Neural progenitor cell (in vitro differentiated cells): ENCODE data around the gene C12orf75.

ENCODE experiments used
- CTCF ChIP-seq: fragments of 200-600 bp; sonication (generic); IDR thresholded peaks from 2 replicates; pipeline ENCODE4 v1.5.1; 2017; ENCODE audit warnings: antibody characterized with exemption, mild to moderate bottlenecking
- EZH2phosphoT487 ChIP-seq: fragments of 200-600 bp; sonication (generic); IDR thresholded peaks from 2 replicates; pipeline ENCODE4 v1.6.1; 2017; ENCODE audit warnings: antibody characterized with exemption

GRCh38 chr12:105358789-105359188 is 28.3 kb downstream of the C12orf75 start:
- no peak for TF ChIP-seq CTCF
- TF ChIP-seq EZH2phosphoT487: no peak
